DND-41 (cell line): Measurements from ENCODE around the gene TMEM74B.

Experiments
- ATAC-seq: fragments of 200-7000 bp; cut with Tn5 transposase; 3 replicates; pipeline ENCODE4 v1.9.1; 2021; ENCODE audit warnings: low read depth; ENCODE audit not compliant: insufficient read depth
- DNase-seq: peaks from one replicate; pipeline ENCODE4 v3.0.0-alpha.2; 2020
- H2AFZ ChIP-seq: 2 replicates; pipeline ENCODE4 v1.6.0; 2012; ENCODE audit warnings: low read depth, low read length
- H3K27ac ChIP-seq: 2 replicates; pipeline ENCODE4 v1.5.1; 2012; ENCODE audit warnings: low read length, inconsistent platforms
- H3K27me3 ChIP-seq: fragments of 200-600 bp; sonication (generic); 2 replicates; pipeline ENCODE4 v1.6.0; 2012; ENCODE audit warnings: low read length, mild to moderate bottlenecking, inconsistent platforms; ENCODE audit not compliant: insufficient read depth, poor library complexity
- H3K36me3 ChIP-seq: 2 replicates; pipeline ENCODE4 v1.5.1; 2012; ENCODE audit warnings: low read length, inconsistent platforms; ENCODE audit not compliant: insufficient read depth
- H3K4me1 ChIP-seq: 2 replicates; pipeline ENCODE4 v1.5.1; 2012; ENCODE audit warnings: mild to moderate bottlenecking, low read length; ENCODE audit not compliant: insufficient read depth
- H3K4me2 ChIP-seq: 2 replicates; pipeline ENCODE4 v1.6.0; 2012; ENCODE audit warnings: mild to moderate bottlenecking, moderate library complexity, low read length, inconsistent platforms; ENCODE audit not compliant: insufficient read depth
- H3K4me3 ChIP-seq, 2 experiments: fragments of 200-600 bp in 1 of 2; shearing (Covaris generic) in 1 of 2; 2 replicates each; pipeline ENCODE4 v1.5.1; 2012 to 2016; ENCODE audit warnings: inconsistent platforms in 2 of 2, low read length in 2 of 2, mild to moderate bottlenecking in 2 of 2, low read depth in 1 of 2, moderate library complexity in 1 of 2
- H3K79me2 ChIP-seq: 2 replicates; pipeline ENCODE4 v1.6.0; 2012; ENCODE audit warnings: low read length, inconsistent platforms; ENCODE audit not compliant: insufficient read depth
- H3K9ac ChIP-seq: 2 replicates; pipeline ENCODE4 v1.6.0; 2012; ENCODE audit warnings: low read depth, mild to moderate bottlenecking, inconsistent platforms, low read length, moderate library complexity
- H3K9me3 ChIP-seq: 2 replicates; pipeline ENCODE4 v1.5.1; 2012; ENCODE audit warnings: low read length, moderate library complexity, mild to moderate bottlenecking, inconsistent platforms; ENCODE audit not compliant: insufficient read depth, severe bottlenecking
- H4K20me1 ChIP-seq: 2 replicates; pipeline ENCODE4 v1.6.0; 2012; ENCODE audit warnings: low read length; ENCODE audit not compliant: insufficient read depth
- CTCF ChIP-seq: IDR thresholded peaks from 2 replicates; pipeline ENCODE4 v1.5.1; 2012; ENCODE audit warnings: borderline replicate concordance, low read length, moderate library complexity, mild to moderate bottlenecking; ENCODE audit not compliant: poor library complexity, severe bottlenecking; ENCODE audit errors: extremely low read depth
- EZH2 ChIP-seq: IDR thresholded peaks from 3 replicates; pipeline ENCODE4 v1.6.1; 2012; ENCODE audit warnings: borderline replicate concordance, low read depth, mild to moderate bottlenecking, moderate library complexity, low read length, inconsistent platforms; ENCODE audit not compliant: severe bottlenecking

TMEM74B gene

GRCh38 chr20:1215386-1216170 is 30.8 kb upstream of the TMEM74B start:
- ATAC-seq, result no peak
- Histone ChIP-seq H3K4me1 (no peaks in the 10 kb centered on the region), H3K4me2 (no peak overlapping the region), H3K9me3 (no peaks in the 10 kb centered on the region), H4K20me1 (no peaks in the 10 kb centered on the region), H3K4me3 (no peak overlapping the region), H3K79me2 (no peaks in the 10 kb centered on the region), H2AFZ (no peak overlapping the region), H3K9ac (no peak overlapping the region), H3K36me3 (no peaks in the 10 kb centered on the region), H3K27me3 (peaks cover 6% of the 10 kb centered on the region), H3K27ac (no peak overlapping the region)
- no peak for DNase-seq
- TF ChIP-seq CTCF (no peak), EZH2 (no peak)

GRCh38 chr20:1214838-1215261 is 30.1 kb upstream of the TMEM74B start:
- no peaks in the 10 kb centered on the region for H3K9me3 ChIP-seq
- H3K79me2 ChIP-seq, result no peaks in the 10 kb centered on the region
- no peak overlapping the region for H2AFZ ChIP-seq
- ATAC-seq (no peak), DNase-seq (no peak)
- no peak overlapping the region for H3K4me3 ChIP-seq
- TF ChIP-seq CTCF (no peak), EZH2 (no peak)
- H3K4me1 ChIP-seq, result no peaks in the 10 kb centered on the region
- no peaks in the 10 kb centered on the region for H4K20me1 ChIP-seq
- no peak overlapping the region for H3K4me2 ChIP-seq
- no peak overlapping the region for H3K27ac ChIP-seq
- no peak overlapping the region for H3K9ac ChIP-seq
- H3K36me3 ChIP-seq, result no peaks in the 10 kb centered on the region
- H3K27me3 ChIP-seq, result peaks cover 6% of the 10 kb centered on the region

- H3K9ac ChIP-seq, result no peak overlapping the region
- H3K79me2 ChIP-seq, result no peaks in the 10 kb centered on the region
- H3K4me3 ChIP-seq, result no peak overlapping the region
- H3K36me3 ChIP-seq, result no peaks in the 10 kb centered on the region
- no peaks in the 10 kb centered on the region for H3K4me1 ChIP-seq
- H3K27ac ChIP-seq, result no peak overlapping the region
- no peaks in the 10 kb centered on the region for H3K9me3 ChIP-seq
- DNase-seq (peak; percentile 38), ATAC-seq (peak; percentile 70)
- H4K20me1 ChIP-seq, result no peaks in the 10 kb centered on the region
- TF ChIP-seq CTCF (peak; percentile 81), EZH2 (no peak)
- no peak overlapping the region for H3K4me2 ChIP-seq
- no peak overlapping the region for H2AFZ ChIP-seq
- H3K27me3 ChIP-seq, result peaks cover 16% of the 10 kb centered on the region
Measured at GRCh38 chr20:1212607-1213396, 28.0 kb upstream of the TMEM74B start.
